GM12874 (cell line): ENCODE measurements around the gene ZFP36L1.

ENCODE experiments used
- CTCF ChIP-seq: IDR thresholded peaks from 2 replicates; pipeline ENCODE4 v1.5.1; 2011; ENCODE audit warnings: low read depth, mild to moderate bottlenecking, control low read depth, low read length, moderate library complexity; ENCODE audit not compliant: insufficient read depth

The ZFP36L1 gene

DNA sequence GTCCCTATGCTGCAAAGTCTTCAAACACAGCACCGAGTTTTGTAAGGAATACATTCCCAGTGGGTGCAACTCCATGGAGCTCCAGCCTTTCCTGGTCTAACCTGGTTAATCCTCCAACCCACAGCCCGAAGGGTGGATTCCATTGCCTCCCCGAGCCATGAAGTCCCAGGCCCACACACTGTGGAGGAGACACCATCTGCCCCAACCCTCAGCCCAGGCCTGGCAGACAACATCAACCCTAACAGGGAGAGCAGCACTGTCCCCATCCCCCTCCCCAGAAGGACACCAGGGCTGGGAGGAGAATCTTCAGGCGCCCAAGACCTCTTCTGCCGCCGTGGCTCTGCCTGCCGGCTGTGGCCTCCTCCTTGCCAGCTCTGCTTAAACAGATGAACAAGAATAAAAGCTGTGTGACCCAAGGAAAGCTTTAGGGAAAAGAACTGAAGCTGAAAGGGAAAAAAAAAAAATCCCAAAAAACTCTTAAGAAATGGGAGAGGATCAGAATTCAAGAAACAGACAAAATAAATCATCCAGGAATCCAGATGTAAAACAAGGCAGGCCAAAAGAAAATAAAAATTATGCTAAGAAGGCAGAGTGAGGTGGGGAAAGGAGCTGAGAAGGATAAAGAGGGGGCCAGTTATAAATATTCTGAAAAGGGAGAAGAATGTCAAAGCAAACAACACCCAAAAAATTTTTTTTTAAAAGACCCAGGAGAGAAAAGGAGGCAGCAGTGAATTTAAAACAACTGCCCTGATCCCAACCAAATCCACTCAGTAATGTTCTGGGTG, 16.0 kb upstream of the ZFP36L1 start:
- no peak for TF ChIP-seq CTCF

- TF ChIP-seq CTCF = no peak
These were observed 15.1 kb upstream of the ZFP36L1 start for GRCh38 chr14:68807987-68808386.

DNA sequence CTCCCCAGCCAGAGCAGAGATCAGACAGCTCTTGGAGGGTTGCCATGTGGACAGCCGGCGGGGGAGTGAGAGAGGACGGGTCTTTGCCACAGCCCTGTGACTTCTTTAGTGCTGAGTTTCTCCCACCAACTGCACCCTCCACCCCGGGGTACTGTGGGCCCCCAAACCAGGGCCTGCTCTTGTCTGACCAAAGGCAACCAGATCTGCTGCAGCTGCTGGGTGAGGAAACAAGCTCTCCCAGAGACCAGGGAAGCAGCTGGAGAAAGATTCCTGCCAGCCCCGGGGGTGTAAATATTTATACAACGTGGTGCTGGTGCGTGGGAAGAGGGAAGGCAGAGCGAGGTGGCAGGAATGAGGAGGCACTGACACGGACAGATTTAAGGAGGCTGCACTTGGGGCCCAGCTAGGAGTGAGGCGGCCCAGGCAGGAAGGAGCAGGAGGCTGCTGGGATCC, 14.3 kb upstream of the ZFP36L1 start:
- TF ChIP-seq CTCF = no peak

GRCh38 chr14:68806526-68807147, 13.8 kb upstream of the ZFP36L1 start:
- TF ChIP-seq CTCF = no peak

DNA sequence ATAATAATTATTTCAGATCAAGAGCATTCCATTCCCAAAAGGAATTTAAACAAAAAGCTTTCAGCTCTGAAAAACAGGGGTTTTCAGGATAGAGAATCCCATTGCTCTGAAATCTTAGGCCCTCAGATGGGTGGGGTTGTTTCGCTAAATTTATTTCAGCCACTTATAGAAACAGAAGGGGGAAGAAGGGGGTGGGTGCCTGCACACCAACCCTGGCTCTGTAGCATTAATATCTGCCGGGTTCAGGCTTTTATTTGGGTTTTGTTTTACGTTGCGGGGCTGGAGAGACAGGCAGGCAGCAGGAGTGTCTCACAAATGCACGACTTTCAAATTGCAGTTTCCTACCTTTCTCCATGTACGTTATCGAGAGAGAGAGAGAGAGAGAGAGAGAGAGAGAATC, 12.5 kb upstream of the ZFP36L1 start:
- TF ChIP-seq CTCF = no peak

DNA sequence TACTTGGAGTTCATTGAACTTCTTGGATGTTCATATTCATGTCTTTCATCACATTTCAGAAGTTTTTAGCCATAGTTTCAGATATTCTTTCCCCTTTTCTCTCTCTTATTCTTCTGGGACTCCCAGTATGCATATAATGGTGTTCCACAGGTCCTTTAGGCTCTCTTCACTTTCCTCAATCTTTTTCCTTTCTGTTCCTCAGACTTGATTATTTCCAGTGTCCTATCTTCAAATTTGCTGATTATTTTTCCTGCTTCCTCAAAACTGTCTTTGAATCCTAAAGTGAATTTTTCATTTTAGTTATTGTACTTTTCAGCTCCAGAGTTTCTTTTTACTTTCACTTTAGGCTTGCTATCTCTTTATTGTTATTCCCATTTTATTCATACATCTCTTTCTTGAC, 8.8 kb upstream of the ZFP36L1 start:
- TF ChIP-seq CTCF = no peak

DNA sequence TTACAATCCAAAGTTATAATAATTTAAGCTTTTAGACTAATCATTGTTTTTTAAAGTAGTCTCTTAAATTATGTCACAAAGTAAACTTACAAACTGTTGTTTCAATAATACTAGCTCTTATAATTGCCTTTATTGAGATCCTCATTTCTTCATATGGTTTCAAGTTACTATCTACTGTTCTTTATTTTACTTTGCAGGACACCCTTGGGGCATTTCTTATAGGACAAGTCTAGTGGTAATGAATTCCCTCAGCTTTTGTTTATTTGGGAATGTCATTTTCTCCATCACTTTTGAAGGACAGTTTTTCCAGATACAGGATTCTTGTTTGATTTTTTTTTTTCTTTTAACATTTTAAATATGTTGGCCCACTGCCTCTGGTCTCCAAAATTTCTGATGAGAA, 8.1 kb upstream of the ZFP36L1 start:
- no peak for TF ChIP-seq CTCF
